Neutrophil (primary cell): Measurements from ENCODE around the gene SLC15A2.

Experiments
- H3K27ac ChIP-seq: fragments of 200-600 bp; sonication (generic); 2 replicates; pipeline ENCODE4 v1.5.1; 2016; ENCODE audit warnings: mild to moderate bottlenecking, moderate library complexity
- H3K27me3 ChIP-seq: fragments of 200-600 bp; sonication (generic); 2 replicates; pipeline ENCODE4 v1.6.0; 2016; ENCODE audit warnings: mild to moderate bottlenecking
- H3K36me3 ChIP-seq: fragments of 200-600 bp; sonication (generic); 2 replicates; pipeline ENCODE4 v1.5.1; 2017
- H3K4me1 ChIP-seq, 2 experiments: fragments of 200-600 bp in 1 of 2; sonication (generic) in 1 of 2; 1 replicate in 1 of 2; 2 replicates in 1 of 2; pipeline versions ENCODE4 v1.5.1 to v1.6.1; 2013 to 2016; ENCODE audit warnings: low read depth in 1 of 2, low read length in 1 of 2, mild to moderate bottlenecking in 1 of 2, moderate library complexity in 1 of 2; ENCODE audit not compliant: control insufficient read depth in 1 of 2, insufficient read depth in 1 of 2
- H3K4me3 ChIP-seq, 2 experiments: fragments of 200-600 bp in 1 of 2; sonication (generic) in 1 of 2; 1 replicate in 1 of 2; 2 replicates in 1 of 2; pipeline ENCODE4 v1.5.1; 2013 to 2016; ENCODE audit warnings: low read depth in 1 of 2, low read length in 1 of 2, mild to moderate bottlenecking in 1 of 2, moderate library complexity in 1 of 2
- H3K9me3 ChIP-seq: fragments of 200-600 bp; sonication (generic); 2 replicates; pipeline ENCODE4 v1.5.1; 2016
- TF ChIP-seq, protein P1 (sequence below): fragments of 200-600 bp; sonication (generic); IDR thresholded peaks from 2 replicates; pipeline ENCODE4 v1.5.1; 2016; ENCODE audit warnings: antibody characterized with exemption

The SLC15A2 gene

DNA sequence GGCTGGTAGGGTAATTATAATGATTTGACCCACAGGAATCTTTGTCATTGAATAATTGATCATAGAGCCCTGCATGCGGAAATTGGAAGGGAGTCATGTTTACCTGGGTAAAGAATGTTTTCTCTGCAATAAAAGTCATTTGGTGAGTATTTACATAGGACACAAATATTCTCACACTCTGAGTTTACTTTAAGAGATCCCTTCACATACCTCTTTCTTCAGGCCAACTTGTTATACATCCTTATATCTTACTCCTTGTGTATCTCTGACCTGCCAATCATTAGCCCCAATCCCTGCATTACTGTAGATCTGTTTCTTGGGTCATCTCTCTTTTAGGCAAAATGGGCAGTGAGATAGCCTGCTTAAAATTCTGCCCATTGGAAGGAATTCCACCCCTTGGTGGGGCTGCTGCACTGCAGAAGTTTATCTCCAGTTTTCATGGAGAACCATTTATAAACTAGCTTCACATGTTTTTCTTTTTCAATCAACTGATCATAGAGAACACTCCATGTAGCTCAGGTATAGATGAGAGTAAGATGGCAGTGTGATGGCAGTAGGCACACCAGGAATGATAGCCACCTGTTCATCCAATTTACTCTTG lies 81.6 kb downstream of the SLC15A2 start:
- no peaks in the 10 kb centered on the region for H3K9me3 ChIP-seq
- no peaks in the 10 kb centered on the region for H3K27me3 ChIP-seq
- no peaks in the 10 kb centered on the region for H3K4me1 ChIP-seq
- H3K27ac ChIP-seq = no peak overlapping the region
- no peaks in the 10 kb centered on the region for H3K36me3 ChIP-seq
- H3K4me3 ChIP-seq = no peak overlapping the region
- TF ChIP-seq, protein P1, sequence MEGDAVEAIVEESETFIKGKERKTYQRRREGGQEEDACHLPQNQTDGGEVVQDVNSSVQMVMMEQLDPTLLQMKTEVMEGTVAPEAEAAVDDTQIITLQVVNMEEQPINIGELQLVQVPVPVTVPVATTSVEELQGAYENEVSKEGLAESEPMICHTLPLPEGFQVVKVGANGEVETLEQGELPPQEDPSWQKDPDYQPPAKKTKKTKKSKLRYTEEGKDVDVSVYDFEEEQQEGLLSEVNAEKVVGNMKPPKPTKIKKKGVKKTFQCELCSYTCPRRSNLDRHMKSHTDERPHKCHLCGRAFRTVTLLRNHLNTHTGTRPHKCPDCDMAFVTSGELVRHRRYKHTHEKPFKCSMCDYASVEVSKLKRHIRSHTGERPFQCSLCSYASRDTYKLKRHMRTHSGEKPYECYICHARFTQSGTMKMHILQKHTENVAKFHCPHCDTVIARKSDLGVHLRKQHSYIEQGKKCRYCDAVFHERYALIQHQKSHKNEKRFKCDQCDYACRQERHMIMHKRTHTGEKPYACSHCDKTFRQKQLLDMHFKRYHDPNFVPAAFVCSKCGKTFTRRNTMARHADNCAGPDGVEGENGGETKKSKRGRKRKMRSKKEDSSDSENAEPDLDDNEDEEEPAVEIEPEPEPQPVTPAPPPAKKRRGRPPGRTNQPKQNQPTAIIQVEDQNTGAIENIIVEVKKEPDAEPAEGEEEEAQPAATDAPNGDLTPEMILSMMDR = no peak

DNA sequence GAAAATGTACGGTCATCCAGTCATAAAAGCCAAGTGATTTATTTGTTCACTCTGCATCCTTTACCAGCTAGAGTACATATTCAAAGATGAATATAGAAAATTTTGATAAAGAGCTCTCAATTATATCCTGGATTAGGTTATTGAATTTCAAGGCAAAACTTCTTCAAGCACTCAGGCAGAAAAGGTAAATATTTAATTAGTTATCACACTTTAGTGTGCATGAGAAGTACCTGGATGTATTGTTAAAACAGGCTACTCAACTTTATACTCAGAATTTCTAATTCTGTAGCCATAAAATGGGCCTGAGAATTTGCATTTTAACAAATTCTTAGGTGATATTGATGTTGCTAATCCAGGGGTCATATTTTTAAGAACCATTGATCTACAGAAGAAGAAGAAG lies 82.5 kb downstream of the SLC15A2 start:
- H3K4me3 ChIP-seq = no peak overlapping the region
- TF ChIP-seq, protein P1 = no peak
- H3K27me3 ChIP-seq = no peaks in the 10 kb centered on the region
- H3K36me3 ChIP-seq = no peaks in the 10 kb centered on the region
- no peaks in the 10 kb centered on the region for H3K4me1 ChIP-seq
- H3K27ac ChIP-seq = no peak overlapping the region
- H3K9me3 ChIP-seq = no peaks in the 10 kb centered on the region

DNA sequence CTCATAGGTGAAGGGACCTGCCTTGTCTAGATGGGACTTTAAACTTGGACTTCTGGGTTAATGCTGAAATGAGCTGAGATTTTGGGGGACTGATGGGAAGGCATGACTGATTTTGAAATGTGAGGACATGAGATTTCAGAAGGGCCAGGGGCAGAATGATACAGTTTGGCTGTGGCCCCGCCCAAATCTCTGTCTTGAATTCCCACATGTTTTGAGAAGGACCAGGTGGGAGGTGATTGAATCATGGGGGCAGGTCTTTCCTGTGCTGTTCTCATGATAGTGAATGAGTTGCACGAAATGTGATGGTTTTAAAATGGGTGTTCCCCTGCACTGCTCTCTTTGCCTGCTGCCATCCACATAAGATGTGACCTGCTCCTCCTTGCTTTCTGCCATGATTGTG lies 85.0 kb downstream of the SLC15A2 start:
- TF ChIP-seq, protein P1 = no peak
- no peaks in the 10 kb centered on the region for H3K4me1 ChIP-seq
- H3K9me3 ChIP-seq = no peaks in the 10 kb centered on the region
- no peaks in the 10 kb centered on the region for H3K27me3 ChIP-seq
- no peak overlapping the region for H3K27ac ChIP-seq
- H3K4me3 ChIP-seq = no peak overlapping the region
- H3K36me3 ChIP-seq = no peaks in the 10 kb centered on the region

DNA sequence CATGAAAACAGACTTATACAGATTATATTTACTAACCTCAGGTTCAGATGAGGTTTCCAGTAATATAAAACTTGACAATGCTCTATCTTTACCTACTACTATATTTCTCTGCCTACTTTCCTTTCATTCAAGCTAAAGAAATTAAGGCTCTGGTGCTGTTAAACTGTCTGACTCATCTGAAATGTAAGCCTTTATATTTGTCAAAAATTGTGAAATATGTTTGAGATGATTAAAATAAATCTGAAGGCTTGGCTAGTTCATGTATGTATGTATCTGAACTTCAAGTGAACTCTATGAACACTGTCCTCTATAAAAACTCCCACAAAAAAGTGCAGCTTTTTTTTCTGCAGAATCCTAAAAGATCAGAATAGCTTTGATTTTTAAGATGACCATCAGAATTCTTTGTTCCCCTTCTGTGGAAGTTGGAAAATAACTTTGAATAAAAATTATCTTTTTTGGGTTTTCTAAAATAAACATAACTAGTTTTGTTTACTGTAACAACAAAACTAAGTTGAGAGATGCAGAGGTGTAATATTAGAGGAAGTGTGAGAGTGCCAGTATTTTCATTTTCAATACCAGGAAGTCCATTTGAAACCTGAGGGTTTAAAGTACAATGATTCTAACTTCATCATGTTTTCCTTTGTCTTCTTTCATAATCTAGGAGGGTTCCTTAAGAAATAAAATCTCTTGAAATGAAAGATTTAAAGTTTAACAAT lies 85.7 kb downstream of the SLC15A2 start:
- Histone ChIP-seq H3K27ac (no peak overlapping the region), H3K36me3 (no peaks in the 10 kb centered on the region), H3K4me1 (no peaks in the 10 kb centered on the region), H3K4me3 (no peak overlapping the region), H3K27me3 (no peaks in the 10 kb centered on the region), H3K9me3 (no peaks in the 10 kb centered on the region)
- TF ChIP-seq, protein P1 = no peak

DNA sequence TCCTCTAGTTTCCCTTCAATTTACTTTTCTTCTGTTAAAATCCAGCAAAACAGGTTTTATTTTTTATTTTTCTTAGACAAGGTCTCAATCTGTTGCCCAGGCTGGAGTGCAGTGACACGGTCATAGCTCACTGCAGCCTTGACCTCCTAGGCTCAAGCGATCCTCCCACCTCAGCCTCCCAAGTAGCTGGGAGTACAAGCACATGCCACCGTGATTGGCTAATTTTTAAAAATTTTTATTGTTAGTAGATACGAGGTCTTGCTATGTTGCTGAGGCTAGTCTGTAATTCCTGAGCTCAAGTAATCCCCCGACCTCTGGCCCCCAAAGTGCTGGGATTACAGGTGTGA lies 86.2 kb downstream of the SLC15A2 start:
- Histone ChIP-seq H3K27ac (no peak overlapping the region), H3K27me3 (no peaks in the 10 kb centered on the region), H3K4me1 (no peaks in the 10 kb centered on the region), H3K4me3 (no peak overlapping the region), H3K36me3 (no peaks in the 10 kb centered on the region), H3K9me3 (no peaks in the 10 kb centered on the region)
- TF ChIP-seq, protein P1 = no peak
